K562 (cell line): ENCODE measurements around the gene PPP1R12C. TPM values are rescaled to one million over a fixed set of nuclear protein-coding genes. Genes with fewer than 3 reads are reported as not detected.

Experiments used
- C11orf30 ChIP-seq: fragments of 450-650 bp; IDR thresholded peaks from 2 replicates; pipeline ENCODE4 v1.6.1; 2016; ENCODE audit warnings: low read depth, mild to moderate bottlenecking
- CBX3 ChIP-seq, 2 experiments: IDR thresholded peaks; 1 replicate in 1 of 2; 2 replicates in 1 of 2; pipeline ENCODE4 v1.6.1; 2012; ENCODE audit warnings: inconsistent platforms in 2 of 2, low read length in 2 of 2, borderline replicate concordance in 1 of 2, control low read depth in 1 of 2
- CEBPG ChIP-seq, 3 experiments: fragments of 200-800 bp in 1 of 3; sonication (Bioruptor generic) in 1 of 3; sonication (generic) in 1 of 3; formaldehyde crosslinking in 1 of 3; IDR thresholded peaks in 2 of 3; conservative IDR thresholded peaks in 1 of 3; 2 replicates each; pipeline versions ENCODE4 v1.6.1 to v1.8.0; 2016 to 2022; ENCODE audit warnings: missing compliant biosample characterization in 2 of 3, missing genetic modification characterization in 2 of 3, mild to moderate bottlenecking in 1 of 3, missing genetic modification reagents in 1 of 3
- ELF1 ChIP-seq: fragments of 200-800 bp; sonication (Bioruptor generic); IDR thresholded peaks from 2 replicates; pipeline ENCODE4 v1.6.1; 2016; ENCODE audit warnings: missing genetic modification characterization, missing compliant biosample characterization
- ERF ChIP-seq: fragments of 450-650 bp; formaldehyde crosslinking; IDR thresholded peaks from 2 replicates; pipeline ENCODE4 v1.4.0; 2020; ENCODE audit warnings: mild to moderate bottlenecking, mixed read lengths
- KDM5B ChIP-seq: fragments of 200-600 bp; sonication (generic); IDR thresholded peaks from 2 replicates; pipeline ENCODE4 v1.6.1; 2012; ENCODE audit warnings: low read depth, mild to moderate bottlenecking, moderate library complexity, low read length, control low read depth, inconsistent platforms; ENCODE audit not compliant: insufficient replicate concordance
- TFAP4 ChIP-seq: sonication (generic); formaldehyde crosslinking; IDR thresholded peaks from 2 replicates; pipeline ENCODE4 v1.8.0; 2022; ENCODE audit warnings: missing genetic modification reagents, mild to moderate bottlenecking, moderate library complexity, borderline replicate concordance
- ZBTB7A ChIP-seq: IDR thresholded peaks from 2 replicates; pipeline ENCODE4 v1.6.1; 2011; ENCODE audit warnings: low read depth, mild to moderate bottlenecking, low read length, moderate library complexity, borderline replicate concordance; ENCODE audit not compliant: control insufficient read depth
- polyA plus RNA-seq, 8 experiments: library from polyadenylated mRNA; depleted of rRNA in 4 of 8; stranded (reverse) in 5 of 8; unstranded in 3 of 8; fragments of >200 nt; fragmentation: Nextera tagmentation in 2 of 8; fragmentation: Illumina TruSeq in 1 of 8; extraction: Ambion mirVana in 2 of 8; extraction: Trizol in 1 of 8; gene quantifications; 2 replicates each; pipeline versions ENCODE4 v1.2.1 to v1.2.3, GENCODE V29; 2011 to 2014; ENCODE audit warnings: inconsistent platforms in 1 of 8, missing spikeins in 1 of 8
- total RNA-seq, 7 experiments: library from RNA; depleted of rRNA in 6 of 7; stranded (reverse); fragments of >200 nt in 6 of 7; fragmentation: Illumina TruSeq in 2 of 7; extraction: Trizol in 2 of 7; gene quantifications; 2 replicates each; pipeline versions ENCODE4 v1.2.1 to v1.2.3, GENCODE V29; 2011 to 2021; ENCODE audit warnings: low replicate concordance in 1 of 7
- TF ChIP-seq, protein P1 (sequence below): fragments of 450-650 bp; IDR thresholded peaks from 2 replicates; pipeline ENCODE4 v1.6.1; 2018; ENCODE audit not compliant: partially characterized antibody

The PPP1R12C gene
- total and polyA plus RNA-seq, 9 of the 15 experiments (the other 6 are each of a cell fraction or from before 2014, with no cell fraction given), result 1.8 to 136 (median 33.7) TPM

- TF ChIP-seq ERF (CRISPR knock-in tag) (0 out of 2 replicates have a peak, but pooled peaks have one; percentile 45), ZBTB7A (peak; percentile 33; the same call in 1 of the 2 replicates), ELF1 (tag) (no peak), CEBPG (CRISPR knock-in tag; IDR thresholded peaks at IDR 0.05) (no peak), CEBPG (tag; conservative IDR thresholded peaks at IDR 0.05 in 1 of 2, IDR thresholded peaks at IDR 0.05 in 1 of 2) (no peak), TFAP4 (CRISPR knock-in tag) (peak; percentile 44; the same call in 1 of the 2 replicates), KDM5B (peak; percentile 26), C11orf30 (no peak), CBX3 (IDR thresholded peaks at IDR 0.05; ENCODE audit: borderline replicate concordance in 1 of 2, low read length in 2 of 2) (no peak)
- TF ChIP-seq, protein P1, sequence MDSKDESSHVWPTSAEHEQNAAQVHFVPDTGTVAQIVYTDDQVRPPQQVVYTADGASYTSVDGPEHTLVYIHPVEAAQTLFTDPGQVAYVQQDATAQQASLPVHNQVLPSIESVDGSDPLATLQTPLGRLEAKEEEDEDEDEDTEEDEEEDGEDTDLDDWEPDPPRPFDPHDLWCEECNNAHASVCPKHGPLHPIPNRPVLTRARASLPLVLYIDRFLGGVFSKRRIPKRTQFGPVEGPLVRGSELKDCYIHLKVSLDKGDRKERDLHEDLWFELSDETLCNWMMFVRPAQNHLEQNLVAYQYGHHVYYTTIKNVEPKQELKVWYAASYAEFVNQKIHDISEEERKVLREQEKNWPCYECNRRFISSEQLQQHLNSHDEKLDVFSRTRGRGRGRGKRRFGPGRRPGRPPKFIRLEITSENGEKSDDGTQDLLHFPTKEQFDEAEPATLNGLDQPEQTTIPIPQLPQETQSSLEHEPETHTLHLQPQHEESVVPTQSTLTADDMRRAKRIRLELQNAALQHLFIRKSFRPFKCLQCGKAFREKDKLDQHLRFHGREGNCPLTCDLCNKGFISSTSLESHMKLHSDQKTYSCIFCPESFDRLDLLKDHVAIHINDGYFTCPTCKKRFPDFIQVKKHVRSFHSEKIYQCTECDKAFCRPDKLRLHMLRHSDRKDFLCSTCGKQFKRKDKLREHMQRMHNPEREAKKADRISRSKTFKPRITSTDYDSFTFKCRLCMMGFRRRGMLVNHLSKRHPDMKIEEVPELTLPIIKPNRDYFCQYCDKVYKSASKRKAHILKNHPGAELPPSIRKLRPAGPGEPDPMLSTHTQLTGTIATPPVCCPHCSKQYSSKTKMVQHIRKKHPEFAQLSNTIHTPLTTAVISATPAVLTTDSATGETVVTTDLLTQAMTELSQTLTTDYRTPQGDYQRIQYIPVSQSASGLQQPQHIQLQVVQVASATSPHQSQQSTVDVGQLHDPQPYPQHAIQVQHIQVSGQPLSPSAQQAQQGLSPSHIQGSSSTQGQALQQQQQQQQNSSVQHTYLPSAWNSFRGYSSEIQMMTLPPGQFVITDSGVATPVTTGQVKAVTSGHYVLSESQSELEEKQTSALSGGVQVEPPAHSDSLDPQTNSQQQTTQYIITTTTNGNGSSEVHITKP, result peak; percentile 19
Observed at GRCh38 chr19:55116859-55117662, at the start of gene PPP1R12C (continued).
